Measurements from ENCODE around the gene SF3B1.

DNA sequence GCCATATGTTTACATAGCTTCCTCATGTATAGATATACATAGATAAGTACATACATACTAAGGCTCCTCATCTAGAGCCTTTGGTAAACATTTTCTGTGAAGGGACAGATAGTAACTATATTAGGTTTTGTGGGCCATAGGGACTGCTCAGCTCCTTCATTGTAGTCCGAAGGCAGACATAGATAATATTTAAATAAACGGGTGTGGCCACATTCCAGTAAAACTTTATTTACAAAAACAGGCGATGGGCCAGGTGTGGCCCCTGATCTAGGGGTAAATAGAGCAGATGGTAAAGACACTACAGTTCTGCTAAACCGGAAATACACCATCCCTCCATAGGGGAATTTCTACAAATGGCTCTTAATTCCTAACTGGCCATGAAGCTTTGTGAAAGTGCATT is 25.8 kb upstream of the SF3B1 start:
- TF ChIP-seq GATA3 (IDR thresholded peaks at IDR 0.05; ENCODE audit: low read depth, low read length) (no peak), GATA2 (IDR thresholded peaks at IDR 0.05; ENCODE audit: low read depth, low read length) (no peak)
